ENCODE data around the gene U2AF2.
"Not testable (repeated sequence)": the region's sequence is repeated elsewhere in the genome, so short reads cannot be mapped to it uniquely, and the experiment has no call there.

The U2AF2 gene

DNA sequence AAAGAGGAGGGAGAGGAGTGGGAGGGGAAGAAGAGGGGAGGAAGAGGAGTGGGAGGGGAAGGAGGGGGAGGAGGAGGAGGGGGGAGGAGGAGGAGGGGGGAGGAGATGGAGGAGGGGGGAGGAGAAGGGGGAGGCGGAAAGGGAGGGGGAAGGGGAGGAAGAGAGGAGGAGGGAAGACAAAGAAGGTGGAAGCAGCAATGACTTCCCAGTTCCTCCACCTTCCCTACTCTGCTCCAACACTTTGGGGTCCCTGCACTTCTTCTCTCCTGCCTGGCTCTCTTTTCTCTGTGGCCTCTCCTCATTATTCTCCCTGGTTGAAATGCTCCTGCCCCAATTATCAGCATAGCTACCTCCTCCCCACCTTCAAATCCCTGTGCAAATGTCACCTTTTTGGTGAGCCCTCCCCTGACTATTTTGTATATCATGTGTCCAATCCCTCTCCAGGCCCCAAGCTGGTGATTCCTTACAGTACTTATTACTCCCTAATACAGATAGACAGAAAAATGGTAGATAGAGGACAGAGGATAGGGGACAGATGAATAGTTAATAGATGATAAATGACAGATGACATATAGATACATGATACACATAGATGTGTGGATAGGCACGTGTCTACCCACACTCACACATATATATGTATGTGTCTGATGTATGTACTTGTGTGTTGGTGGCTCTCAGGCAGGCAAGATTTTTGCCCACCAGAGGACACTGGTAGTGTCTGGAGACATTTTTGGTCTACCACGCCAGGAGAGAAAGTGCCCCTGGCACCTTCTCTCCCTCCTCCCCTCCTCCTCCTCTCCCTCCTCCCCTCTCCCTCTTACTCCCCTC, 58.2 kb downstream of the U2AF2 start:
- DNase-seq (ENCODE audit: low read depth): no peak

DNA sequence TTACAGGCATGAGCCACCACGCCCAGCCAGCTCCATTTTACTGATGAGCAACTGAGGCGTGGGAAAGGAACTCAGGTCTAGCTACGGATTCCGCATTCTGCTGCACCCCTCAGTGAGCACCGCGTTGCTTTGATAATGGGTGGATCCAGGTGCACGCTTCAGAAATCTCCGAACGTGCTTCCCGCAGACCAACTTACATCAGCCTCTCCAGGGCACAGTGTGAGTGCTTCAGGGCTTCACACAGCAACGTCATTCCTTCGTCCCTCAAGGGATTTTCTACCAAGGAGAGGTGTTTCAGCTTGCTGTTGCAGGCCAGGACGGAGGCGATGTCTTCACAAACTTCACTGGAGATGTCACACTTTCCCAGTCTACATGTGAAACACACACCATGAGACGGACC, 61.7 kb downstream of the U2AF2 start:
- DNase-seq (ENCODE audit: low read depth): no peak

- no peak for DNase-seq (ENCODE audit: low read depth)
Observed at GRCh38 chr19:55717251-55717650, 62.4 kb downstream of the U2AF2 start.

- not testable (repeated sequence) for DNase-seq (ENCODE audit: low read depth)
Observed at GRCh38 chr19:55717879-55718711, 63.3 kb downstream of the U2AF2 start.

DNA sequence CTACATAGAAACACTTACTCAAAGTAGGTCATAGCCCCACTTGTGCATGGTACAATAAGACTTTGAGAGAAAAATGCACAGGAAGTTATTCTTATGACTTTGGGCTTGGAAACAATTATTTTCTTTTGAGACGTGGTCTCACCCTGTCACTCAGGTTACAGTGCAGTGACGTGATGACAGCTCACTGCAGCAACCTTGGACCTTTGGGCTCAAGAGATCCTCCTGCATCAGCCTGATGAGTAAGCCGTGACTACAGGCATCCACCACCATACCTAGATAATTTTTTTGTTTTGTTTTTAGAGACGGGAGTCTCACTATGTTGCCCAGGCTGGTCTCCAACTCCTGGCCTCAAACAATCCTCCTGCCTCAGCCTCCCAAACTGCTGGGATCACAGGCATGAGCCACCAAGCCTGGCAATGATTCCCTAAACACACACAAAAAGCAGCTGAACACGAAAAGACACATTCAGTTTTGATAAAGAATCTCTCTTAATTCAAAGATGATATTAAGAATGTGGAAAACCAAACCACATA, 65.4 kb downstream of the U2AF2 start:
- no peak for DNase-seq (ENCODE audit: low read depth)

DNA sequence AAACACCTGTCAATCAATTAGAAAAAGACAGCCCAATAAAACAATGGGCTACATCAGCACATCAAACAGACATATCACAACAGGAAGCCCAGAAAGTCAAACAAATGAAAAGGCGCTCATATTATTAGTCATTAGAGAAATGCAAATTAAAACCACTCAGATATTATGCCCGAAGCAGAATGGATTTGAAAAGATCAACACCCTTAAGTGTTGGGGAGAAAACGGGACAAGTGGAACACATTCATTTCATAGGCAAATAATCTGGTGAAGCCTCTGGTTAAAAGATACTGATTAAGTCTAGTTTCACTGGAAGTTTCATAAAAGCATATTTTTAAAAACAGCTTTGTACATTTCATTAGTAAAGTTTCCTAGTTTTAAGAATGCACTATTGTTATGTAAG, 66.0 kb downstream of the U2AF2 start:
- DNase-seq (ENCODE audit: low read depth): no peak

GRCh38 chr19:55723491-55723890, 68.7 kb downstream of the U2AF2 start:
- no peak for DNase-seq (ENCODE audit: low read depth)
